GM19023 (cell line): ENCODE results near the gene COL13A1.

Experiments used
- ATAC-seq: cut with Tn5 transposase; IDR thresholded peaks from one replicate; pipeline ENCODE4 v1.9.1; 2021; ENCODE audit warnings: mild to moderate bottlenecking, moderate library complexity; ENCODE audit not compliant: unreplicated experiment

COL13A1 gene

DNA sequence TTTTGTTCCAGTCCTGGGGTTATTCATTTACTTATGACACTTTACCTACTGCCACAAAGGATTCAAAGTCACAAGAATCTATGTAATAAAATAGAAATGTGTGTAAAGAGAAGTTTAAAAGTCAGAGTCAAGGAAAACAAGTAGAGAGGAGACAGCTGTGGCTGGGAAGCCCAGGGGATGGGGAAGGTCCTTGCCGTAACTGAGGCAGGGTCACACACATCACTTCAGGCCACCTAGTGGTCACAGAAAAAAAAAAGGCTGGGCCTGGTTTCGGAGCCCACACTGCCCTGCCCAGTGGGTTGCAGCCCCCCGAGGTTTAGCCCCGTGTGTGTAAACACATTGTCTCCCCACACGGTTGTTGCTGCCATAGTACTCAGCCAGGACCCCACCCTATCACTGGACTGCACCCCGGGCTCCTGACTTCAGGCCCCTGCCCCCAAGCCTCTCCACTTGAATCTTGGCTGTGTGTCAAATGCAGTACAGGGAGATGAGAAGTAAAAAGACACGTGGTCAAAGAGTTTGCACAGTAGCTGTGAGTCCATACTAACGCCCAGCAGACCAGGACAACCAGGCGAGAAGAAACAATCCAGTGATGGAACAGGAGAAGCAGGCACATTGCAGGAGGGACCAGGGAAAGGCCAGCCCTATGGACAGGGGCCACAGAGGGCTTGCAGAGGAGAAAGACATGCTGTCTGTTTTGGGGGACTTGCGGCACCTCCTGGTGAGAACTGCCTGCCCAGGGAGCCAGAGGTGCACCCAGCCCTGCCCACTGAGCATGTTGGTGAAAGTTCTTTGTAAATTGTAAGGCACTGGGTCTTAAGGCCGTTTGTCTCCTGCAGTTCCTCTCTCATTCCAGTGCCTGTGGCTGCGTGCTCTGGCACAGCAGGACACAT is 159.5 kb downstream of the COL13A1 start:
- ATAC-seq = no peak

- no peak for ATAC-seq
These were observed 160.4 kb downstream of the COL13A1 start for GRCh38 chr10:69961881-69962745.

DNA sequence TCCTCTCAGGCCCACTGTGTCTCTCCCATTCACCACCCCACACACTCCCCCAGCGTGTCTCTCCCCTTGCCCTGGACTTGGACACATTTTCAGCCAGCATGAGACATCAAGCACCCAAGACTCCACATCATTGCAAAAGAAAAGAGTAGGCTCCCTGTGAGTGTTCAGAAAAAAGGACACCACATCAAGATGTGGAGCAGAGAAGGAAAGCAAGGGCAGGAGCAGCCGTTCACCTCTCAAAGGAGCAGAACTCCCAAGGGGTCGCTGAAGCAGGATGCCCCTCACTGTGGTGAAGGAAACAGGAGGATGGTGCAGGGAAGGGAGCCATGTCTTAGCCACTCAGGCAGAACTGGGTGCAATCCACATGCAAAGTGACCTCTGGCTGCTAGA is 161.0 kb downstream of the COL13A1 start:
- ATAC-seq = no peak

GRCh38 chr10:69963178-69963834 is 161.6 kb downstream of the COL13A1 start:
- ATAC-seq = no peak

DNA sequence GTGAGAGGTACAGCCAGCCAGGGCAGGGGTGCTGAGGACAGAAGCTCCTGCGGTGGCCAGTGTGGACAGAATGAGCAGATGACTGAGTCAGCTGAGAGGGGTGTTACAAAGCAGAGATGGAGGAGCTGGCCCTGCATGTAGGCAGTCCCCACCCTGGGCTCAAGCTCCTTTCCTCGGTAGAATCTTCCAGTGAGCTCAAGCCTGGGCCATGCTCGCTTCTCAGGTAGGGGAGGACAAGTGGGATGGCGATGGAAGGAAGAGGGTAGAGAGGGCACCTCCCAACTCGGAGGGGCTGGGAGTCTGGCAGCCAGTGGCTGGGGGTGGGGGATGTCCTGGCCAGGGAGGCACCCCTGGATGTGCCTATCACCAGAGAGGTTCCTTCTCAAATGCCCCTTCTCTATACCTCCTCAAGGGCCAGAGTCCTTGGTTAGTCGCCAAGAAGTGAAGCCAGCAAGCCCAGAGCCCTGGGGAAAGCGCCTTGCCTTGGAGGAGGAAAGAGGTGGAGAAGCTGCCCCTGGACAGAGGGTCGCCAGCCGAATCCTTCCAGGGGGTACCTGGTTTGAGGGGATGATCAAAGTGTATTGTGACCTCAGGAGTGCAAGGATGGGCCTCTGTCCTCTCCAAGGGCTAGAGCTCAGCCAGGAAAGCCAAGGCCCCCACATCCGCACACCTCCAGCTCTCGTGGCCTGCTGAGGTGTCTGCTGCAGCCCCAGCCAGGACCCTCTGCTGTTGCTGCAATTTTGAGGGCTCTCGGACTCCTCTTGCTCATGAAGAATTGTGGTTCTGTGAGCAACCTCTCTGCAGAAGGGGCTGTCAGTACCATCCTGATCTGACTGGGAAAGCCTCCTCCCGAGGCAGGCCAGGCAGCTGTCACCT is 162.4 kb downstream of the COL13A1 start:
- ATAC-seq = no peak

DNA sequence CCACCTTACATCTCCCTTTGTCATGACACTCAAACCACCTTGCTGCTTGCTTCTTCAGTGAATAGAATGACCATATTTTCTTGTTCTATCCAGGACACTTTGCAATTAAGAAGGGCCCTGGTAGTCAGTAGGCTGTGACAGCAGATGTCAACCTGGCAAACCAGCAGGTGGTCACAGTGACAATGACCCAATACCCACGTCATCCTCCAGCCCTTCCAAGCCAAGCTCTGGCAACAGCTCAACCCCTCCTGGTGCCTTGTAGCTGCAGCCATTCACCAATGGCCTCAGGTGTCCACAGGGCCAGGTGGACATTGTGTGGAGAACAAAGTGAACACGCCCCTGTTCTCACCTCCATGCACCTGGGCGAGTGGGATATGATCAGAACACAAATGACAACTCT is 163.4 kb downstream of the COL13A1 start:
- ATAC-seq = no peak

GRCh38 chr10:69965919-69966662 is 164.4 kb downstream of the COL13A1 start:
- ATAC-seq = no peak

GRCh38 chr10:69968830-69969229 is 167.1 kb downstream of the COL13A1 start:
- no peak for ATAC-seq

DNA sequence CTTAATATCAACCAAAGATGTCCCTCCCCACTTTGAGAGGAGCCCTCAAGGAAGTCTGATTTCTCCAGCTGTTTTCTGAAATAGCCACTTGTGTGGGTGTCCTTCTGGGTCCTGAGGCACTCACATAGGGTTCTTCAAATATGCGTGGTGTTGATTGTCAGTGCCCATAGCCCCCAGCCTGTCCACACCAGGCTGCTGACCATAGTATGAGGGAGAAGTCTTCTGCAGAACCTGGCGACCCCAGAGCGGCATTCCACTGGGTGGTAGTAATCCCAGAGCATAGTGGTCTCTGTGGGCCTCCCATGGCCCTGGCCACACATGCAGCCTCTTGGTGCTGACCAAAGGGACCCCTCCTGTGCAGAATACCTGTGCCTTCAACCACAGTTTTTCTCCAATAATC is 168.3 kb downstream of the COL13A1 start:
- ATAC-seq = no peak

- ATAC-seq = no peak
These were observed 171.3 kb downstream of the COL13A1 start for GRCh38 chr10:69972981-69973397.

DNA sequence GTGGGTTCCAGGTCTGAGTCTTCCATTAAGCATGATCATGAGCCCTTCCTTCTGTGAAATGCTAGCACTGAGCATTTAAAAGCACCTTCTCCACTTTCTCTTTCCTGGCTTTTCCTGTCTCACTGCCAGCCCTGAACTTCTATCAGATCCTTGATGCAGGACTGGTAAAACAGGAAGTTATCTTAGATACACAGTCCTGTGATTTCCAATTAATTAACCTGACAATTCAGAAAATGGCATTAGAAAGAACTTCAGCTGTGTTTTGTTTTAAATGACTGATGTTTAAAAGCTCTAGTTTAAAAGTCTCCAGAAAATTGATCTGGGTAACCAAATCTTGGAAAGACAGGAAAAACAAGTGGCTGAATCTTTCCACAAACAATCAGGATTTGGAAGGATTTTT is 172.0 kb downstream of the COL13A1 start:
- ATAC-seq = no peak

- no peak for ATAC-seq
These were observed 172.9 kb downstream of the COL13A1 start for GRCh38 chr10:69974551-69975155.

DNA sequence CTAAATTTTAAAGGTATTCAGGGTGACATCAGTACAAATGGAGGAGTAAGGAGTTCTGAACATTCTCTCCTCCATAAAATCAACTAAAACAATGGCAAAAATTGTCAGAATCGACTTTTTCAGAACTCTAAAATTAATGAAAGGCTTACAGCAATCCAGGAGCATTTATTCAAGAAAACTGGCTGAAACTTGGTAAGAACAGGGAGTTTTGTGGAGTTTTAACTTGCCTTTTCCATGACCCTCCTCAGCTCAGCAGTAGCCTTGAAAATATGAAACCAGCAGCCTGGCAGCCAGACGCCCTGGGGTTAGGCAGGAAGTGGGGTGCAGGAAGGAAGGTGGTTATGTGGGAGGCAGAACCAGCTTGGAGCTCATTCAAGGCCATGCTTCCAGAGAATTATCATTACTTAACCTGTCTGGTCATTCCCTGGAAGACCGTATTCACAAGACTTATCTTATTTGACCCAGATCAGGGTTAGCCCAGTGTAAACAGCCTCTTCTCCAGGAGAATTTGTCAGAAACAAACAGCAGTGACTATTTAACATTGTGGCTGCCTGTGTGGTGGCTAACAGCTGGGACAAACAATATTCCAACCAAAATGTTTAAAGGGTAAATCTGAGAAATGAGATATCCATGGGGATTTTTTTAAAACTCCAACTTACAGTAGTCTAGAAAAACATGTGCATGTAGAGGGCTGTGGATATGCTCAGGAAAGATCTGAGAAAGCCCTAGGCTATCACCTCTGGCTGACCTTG is 175.3 kb downstream of the COL13A1 start:
- no peak for ATAC-seq

DNA sequence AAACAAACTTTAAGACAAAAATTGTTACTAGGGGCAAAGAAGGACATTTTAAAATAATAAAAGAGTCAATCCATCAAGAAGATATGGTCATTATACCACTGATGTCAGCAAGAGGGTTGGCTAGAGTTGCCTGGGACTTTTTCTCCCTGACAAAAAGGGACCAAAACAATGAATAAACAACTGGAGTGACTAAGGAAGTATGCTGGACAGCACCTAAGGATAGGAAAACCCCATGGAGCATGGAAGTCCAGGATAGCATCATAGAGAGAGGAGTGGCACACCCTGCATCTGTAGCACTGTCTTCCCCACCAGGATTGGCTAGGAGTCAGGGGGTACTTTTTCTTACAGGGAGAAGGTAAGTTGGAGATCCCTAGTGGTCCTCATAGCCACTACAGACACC is 177.5 kb downstream of the COL13A1 start:
- no peak for ATAC-seq

DNA sequence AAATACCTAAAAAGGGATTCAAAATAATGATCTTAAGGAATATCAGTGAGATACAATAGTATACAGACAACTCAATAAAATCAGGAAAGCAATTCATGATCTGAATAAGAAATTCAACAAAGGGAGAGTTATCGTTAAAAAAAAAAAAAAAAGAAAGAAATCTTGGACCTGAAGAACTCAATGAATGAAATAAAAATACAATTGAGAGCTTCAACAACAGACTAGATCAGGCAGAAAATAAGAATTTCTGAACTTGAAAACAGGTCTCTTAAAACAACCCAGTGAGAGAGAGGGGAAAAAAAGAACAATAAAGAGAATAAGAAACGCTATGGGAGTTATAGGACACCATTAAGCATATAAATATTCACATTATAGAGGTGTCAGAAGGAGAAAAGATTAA is 179.0 kb downstream of the COL13A1 start:
- no peak for ATAC-seq

DNA sequence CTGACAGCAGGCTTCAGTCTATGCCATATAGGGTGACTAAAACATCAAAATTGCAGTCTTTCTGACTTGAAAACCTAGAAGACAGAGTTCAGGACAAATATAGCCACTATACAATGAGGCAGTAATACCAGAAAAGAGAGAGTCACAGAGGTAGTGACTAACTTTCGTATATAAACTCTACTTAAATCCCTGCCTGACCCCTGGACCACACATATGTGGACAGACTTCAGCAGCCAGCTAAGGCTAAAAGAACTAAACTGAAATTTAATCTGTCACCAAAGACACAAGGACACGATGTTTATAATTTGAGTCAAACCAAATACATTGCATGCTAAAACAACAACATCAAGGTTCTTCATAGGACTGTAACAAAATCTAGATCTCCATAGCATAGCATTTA is 186.4 kb downstream of the COL13A1 start:
- no peak for ATAC-seq

GRCh38 chr10:69991151-69991550 is 189.4 kb downstream of the COL13A1 start:
- no peak for ATAC-seq

DNA sequence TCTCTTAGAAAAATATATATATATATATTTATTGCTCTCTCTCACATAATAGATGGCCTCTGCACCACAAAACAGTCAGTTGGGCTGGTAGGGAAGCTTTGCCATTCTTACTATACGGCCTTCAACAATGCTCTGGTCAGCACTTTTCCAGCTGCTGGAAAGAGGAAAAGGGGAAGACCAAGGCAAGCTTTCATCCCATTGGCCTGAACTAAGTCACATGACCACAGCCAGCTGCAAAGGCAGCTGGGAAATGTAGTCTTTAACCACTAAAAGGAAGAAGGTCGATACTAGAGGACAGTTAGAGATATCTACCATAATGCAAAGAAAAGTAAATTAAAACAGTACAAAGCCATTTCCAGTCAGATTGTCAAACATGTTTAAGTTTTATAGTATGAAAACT is 192.6 kb downstream of the COL13A1 start:
- ATAC-seq = no peak

DNA sequence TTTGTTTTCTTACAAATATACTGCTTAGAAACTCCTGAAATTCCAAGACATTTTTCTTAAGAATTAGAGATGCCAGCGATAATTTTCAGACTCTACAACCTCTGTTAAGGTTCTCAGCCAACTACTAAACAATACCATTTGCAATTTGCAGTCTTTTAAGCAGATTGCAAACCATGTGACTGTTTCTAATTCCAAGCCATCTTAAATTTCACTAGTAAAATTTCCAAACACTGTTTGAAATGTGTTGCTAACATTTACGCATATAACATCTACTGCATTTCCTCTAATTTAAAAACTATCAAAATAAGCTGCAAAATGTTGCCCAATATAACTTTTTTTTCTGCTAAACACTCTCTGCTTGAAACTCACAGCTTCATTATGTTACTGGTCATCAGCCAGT is 194.9 kb downstream of the COL13A1 start:
- ATAC-seq = no peak
